Left hindlimb (tissue), 1 donor: ENCODE data around the gene OSMR.

Experiments used
- DNase-seq: peaks from one replicate; pipeline ENCODE4 v3.0.0-alpha.2; 2018

The OSMR gene

DNA sequence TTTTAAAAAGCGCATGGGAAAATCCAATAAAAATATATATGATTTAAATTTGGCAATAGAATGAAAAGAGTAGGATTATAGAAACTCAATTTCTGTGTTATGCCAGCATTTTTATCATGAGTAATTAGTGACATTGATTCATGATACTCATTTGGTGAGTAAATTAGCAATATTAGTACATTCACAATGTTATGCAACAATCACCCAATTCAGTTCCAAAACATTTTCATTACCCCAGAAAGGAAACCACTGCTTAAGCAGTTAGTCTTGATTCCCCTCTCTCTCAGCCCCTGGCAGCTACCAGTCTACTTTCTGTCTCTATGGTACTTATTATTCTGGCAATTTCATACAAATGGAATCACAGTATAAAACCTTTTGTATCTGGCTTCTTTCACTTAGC is 27.0 kb downstream of the OSMR start:
- DNase-seq, result no peak

DNA sequence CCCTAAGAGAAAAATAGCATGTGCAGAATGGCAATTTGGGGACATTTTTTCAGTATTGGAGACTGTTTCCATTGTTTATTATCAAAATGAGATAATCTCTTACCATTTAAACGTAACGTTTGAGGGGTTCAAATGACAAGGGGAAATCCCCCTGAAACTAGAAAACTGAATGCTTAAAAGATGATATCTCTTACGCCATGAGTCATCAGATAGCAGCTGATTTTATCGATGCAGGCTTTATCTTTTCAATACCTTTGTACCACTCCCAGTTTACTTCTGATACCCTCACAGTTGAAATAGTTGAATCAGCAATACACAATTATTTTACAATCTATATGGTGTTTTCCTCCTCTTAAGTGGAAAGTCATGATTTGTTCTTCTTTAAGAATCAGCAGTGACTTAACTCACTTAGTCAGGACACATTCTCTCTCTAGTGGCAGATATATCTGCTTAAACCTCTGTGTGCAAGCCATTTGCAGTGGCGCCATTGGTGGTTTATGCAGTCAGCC is 29.2 kb downstream of the OSMR start:
- no peak for DNase-seq

DNA sequence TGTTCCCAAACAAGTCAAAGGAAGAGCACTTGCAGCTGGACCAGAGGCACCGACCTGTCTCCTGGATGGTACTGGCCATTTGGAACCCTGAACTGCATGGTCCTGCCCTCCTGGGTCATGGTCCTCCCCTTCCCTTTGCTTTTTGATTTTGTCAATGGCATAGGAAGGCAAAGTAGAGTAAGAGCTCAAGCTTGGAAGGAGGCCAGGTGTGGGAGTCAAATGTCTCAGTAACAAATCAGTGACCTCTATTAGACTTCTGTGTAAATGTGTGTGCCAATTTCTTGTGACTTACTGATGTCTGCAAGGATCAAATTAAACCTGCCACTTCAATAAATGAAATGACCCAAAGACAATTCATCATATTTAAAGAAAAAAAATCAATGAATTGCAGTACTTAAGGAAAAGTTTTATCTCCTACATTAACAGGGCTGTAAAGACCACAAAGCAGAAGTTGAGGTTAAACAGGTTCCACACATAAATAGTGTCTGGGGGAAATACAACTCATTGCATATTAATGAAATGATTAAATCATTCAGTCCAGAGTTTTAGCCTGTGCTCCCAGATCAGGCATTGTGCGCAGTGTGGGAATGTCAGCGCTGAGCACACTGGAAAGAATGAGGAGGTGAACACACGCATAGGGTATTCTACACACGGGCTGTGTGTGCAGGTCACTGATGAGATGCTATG is 32.7 kb downstream of the OSMR start:
- no peak for DNase-seq

- DNase-seq, result no peak
These were observed 33.3 kb downstream of the OSMR start for GRCh38 chr5:38879078-38879460.

GRCh38 chr5:38883842-38884241 is 38.0 kb downstream of the OSMR start:
- no peak for DNase-seq

- no peak for DNase-seq
These were observed 39.4 kb downstream of the OSMR start for GRCh38 chr5:38885208-38885607.

DNA sequence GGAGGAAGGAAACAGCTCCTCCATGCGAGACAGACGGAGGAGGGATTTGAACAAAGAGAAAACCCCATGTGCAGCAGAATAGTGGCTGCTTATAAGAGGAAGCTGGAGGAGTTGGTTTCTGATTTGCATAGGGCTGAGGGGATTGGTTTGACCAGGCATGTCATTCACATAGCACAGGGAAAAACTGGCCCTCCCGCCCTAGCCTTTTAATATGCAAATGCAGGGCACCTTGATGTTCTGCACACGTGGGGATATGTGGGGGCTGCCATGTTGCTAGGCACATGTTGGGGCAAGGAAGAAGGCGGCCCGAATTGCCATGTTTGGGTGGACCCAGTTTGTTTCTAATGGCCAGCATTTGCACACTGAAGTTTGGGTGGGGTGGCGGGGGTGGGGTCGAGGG is 42.2 kb downstream of the OSMR start:
- DNase-seq, result no peak

GRCh38 chr5:38889424-38889823 is 43.6 kb downstream of the OSMR start:
- DNase-seq, result no peak

- no peak for DNase-seq
These were observed 45.8 kb downstream of the OSMR start for GRCh38 chr5:38891563-38891962.

- DNase-seq, result no peak
These were observed 46.6 kb downstream of the OSMR start for GRCh38 chr5:38892363-38892762.

DNA sequence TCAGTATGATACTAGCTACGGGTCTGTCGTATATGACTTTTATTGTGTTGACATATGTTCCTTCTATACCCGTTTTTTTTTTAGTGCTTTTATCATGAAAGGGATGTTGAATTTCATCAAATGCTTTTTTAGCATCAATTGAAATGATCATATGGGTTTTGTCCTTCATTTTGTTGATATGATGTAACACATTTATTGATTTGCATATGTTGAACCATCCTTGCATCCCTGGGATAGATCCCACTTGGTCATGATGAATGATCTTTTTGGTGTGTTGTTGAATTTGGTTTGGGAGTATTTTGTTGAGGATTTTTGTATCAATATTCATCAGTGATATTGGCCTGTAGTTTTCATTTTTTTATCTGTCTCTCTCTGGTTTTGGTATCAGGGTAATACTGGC is 50.9 kb downstream of the OSMR start:
- DNase-seq, result no peak

DNA sequence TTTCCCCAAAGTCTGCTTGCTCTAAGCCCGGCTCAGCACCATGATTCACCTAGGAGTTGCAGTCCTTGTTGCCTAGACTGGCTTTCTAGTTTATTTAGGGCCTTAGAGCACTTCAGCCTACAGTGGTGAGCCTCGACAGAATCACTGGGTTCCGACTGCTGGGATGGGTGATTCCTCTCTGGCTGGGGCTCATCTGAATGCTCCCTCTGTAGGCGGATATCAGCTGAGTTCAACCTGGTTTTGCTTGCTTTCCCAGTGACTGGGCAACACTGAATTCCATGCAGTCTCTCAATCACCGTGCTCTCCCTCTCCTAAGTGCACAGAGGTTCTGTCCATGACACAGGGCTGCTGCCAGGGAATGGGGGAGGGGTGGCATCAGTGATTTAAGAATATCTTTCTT is 54.1 kb downstream of the OSMR start:
- DNase-seq, result no peak

GRCh38 chr5:38905516-38905915 is 59.7 kb downstream of the OSMR start:
- DNase-seq, result no peak

DNA sequence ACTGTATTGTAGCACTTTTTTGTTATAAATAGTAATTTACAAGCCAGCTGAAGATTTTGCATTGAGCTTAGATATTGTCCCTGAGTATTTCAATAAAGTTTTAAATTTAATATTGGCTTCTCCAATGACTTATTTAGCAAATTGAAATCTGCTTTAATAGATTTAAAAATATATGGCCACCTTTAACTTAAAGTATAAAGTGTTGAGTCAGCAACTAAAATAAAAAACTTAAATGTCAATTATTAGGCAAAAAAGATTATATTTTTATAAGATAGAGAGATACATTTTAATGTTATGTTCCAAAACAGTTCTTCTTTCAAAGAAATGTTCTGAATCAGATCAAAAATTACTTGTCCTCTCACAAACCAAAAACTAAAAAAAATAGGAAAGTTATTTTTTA is 60.7 kb downstream of the OSMR start:
- no peak for DNase-seq

GRCh38 chr5:38911933-38912332 is 66.1 kb downstream of the OSMR start:
- no peak for DNase-seq

- no peak for DNase-seq
These were observed 67.9 kb downstream of the OSMR start for GRCh38 chr5:38913714-38914113.

DNA sequence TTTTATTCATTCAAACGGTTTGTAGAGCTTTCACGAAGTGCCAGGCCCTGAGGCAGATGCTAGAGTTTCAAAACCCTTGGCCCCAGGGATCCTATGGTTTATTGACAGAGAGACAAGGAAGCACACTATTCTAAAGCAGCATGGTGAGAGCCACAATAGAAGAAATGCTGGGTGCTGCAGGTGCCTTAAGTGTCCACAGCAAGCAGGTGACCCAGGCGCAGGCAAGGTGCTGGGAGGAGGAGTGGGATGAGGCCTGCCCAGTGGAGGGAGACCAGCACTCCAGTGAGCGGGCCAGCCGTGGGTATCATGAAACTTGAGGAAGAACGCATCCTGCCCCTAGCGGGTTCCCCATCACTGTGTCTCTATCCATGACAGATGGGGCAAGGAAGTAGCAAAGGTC is 71.0 kb downstream of the OSMR start:
- DNase-seq, result no peak

DNA sequence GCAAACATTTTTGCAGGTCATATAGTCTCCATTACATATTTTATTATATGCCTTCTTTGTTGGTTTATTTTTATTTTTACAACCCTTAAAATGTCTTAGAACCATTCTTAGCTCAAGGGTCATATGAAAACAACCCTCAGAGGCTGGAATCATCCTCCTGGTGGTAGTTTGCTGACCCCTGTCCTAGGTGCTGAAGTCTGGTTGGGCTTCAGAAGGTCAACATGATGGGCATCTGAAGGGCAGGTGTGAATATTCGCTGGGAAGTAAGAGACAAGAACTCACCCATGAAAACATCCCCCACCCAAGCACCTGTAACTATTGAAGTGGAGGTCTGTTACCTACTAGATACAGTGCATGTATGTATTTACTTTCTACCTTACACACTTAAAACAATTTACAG is 75.4 kb downstream of the OSMR start:
- DNase-seq, result no peak

DNA sequence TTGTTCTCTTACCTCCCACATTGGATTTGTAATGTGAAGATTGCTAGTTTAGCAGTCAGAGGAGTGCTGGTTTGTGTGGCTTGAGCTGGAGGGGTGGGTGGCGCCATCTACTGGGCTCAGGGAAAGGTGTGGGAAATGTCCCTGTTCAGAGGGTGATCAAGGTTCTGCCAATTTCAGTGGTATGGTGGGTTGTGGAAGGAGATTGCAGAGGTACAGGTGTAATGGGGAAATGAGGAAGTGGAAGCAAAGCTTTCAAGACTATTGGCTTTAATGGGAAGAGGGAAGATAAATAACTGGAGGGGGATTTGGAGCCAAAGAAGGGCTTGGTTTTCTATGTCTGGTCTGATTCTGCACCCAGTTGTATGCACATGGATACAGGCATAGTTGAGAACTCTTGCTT is 76.4 kb downstream of the OSMR start:
- DNase-seq, result no peak

DNA sequence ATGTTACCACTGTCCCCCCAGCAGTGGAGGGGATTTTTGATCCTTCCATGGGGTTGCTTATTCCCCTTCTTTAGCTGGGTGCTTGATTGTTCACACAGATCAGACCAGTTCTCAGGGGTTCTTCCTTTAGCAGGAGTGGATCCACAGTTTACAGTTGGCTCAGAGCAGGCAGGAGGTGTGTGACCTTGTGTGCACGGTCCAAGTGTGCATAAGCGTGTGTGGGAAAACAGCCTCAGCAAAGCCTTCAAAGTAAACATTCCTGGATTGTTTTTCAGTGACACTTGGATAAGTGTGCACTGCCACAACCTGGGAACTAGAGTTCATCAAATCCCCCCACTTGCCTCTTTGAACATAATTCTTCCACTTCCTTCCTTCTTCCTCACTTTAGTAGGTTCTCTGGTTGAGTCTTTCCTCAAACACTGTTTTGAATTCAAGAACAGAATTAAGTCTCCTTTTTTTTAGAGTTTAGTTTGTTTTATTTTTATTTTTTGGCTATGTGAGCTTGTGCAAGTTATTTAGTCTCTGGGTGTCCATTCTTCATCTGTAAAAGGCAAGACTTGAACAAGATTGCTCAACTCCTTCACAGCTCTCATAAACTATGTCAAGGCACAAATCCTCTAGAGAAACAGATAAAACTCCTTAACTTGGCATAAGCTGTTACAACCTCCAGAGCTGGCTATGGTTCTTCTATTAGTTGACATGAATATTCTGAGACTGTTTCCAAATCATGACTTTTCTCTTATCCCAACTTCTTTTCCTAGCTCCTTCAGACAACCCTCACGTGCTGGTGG is 78.0 kb downstream of the OSMR start:
- DNase-seq, result no peak

DNA sequence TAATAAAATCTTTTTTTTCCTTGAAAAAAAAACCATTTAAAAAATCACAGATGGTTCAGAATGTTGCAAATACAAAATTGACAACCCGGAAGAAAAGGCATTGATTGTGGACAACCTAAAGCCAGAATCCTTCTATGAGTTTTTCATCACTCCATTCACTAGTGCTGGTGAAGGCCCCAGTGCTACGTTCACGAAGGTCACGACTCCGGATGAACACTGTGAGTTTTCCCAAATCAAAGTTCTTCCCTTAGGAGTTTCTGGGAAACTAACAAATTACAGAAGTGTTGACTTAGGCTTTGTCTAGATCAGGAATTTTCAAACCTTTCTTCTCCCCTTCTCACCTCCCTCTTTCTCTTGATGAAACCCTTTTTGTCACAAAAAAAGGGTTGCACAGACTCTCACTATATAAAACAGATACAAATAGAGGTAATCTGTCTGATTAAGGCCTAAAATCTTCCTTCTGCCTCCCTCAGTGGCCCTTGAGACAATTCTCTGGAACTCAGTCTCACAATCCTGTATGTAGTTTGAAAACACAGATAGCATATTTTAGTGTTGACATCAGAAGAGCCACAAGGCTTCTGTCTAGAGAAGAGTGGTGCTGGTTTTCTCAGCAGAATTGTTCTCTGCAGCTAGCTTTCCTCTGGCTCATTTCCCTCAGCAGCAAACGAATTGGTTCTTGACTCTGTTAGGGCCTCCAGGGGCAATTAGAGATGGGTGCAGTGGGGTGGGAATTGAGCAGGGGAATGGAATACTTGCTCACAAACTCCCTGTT is 79.5 kb downstream of the OSMR start:
- DNase-seq, result no peak

DNA sequence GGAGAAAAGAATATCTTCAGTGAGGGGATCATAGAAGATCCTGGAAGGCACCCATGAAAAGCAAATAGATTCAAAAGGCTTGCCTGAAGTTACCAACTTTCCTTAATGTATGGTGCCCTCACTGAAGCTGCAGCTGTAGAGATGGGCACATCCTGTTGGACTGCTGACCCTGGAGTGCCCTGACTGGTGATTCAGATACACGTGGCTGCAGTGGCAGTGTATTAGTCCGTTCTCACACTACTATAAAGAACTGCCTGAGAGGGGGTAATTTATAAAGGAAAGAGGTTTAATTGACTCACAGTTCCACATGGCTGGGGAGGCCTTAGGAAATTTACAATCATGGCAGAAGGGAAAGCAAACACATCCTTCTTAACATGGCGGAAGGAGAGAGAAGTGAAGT is 80.3 kb downstream of the OSMR start:
- DNase-seq, result no peak

DNA sequence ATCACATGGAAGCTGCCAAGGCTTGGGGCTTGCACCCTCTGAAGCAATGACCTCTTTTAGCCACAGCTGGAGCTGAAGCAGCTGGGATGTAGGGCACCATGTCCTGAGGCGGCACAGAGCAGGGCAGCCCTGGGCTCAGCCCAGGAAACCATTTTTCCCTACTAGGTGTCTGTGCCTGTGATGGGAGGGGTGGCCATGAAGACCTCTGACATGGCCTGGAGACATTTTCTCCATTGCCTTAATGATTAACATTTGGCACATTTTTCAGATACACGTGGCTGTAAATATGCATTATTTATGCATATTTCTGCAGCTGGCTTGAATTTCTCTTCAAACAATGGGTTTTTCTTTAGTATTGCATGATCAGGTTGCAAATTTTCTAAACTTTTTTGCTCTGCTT is 81.7 kb downstream of the OSMR start:
- no peak for DNase-seq

GRCh38 chr5:38929838-38930237 is 84.0 kb downstream of the OSMR start:
- DNase-seq, result no peak
